SIG-M5 treated with dmso at 0.1 percent for 504 hours (cell line): ENCODE measurements around the gene ZNF550.
A peak's percentile ranks its signal among the peaks of the same experiment; 100 is the strongest.

Experiments used
- DNase-seq: peaks from one replicate; lab custom pipeline; 2025; ENCODE audit not compliant: unreplicated experiment; lab: John Stamatoyannopoulos, UW

Gene ZNF550

DNA sequence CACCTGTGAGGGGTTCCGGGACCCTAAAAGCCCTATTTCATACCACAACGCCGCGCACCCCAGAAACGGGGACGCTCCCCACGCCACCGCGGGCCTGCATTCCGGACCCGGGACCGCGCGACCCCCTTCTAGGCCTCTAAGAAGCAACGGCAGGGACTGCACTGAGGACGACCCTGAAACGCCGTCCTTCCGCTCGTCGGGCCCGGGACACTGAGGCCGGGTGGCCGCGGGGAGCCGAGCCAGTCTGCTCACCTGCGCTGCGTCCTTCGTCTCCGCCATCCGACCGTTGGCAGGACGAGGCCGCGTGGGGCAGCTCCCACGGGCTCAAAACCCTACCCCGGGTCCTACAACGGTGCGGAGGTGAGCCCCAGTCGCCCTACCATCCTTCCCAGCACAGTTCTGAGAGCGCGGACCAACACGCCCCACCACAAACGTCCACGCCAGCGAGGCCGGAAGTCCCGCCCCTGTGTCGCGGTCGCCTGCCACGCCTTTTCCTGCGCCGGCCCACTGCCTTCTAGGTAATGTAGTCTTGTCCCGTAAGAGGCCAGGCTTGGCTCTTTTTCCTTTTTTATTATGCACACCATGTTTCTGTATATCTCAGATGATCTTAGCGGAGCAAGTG is at the start of gene ZNF550:
ZNF550 (minus strand) TSS at position 460 of the 622 bp plus-strand sequence; CDS start at position 279, 181 bp downstream.
- DNase-seq: peak; percentile 57

DNA sequence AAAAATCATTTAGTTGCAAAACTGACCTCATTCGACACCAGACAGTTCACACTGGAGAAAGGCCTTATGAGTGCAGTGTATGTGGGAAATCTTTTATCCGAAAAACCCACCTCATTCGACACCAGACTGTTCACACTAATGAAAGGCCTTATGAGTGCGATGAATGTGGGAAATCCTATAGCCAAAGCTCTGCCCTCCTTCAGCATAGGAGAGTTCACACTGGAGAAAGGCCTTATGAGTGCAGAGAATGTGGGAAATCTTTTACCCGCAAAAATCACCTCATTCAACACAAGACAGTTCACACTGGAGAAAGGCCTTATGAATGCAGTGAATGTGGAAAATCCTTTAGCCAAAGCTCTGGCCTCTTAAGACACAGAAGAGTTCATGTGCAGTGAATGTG is 47.3 kb upstream of the ZNF550 start:
- no peak for DNase-seq

DNA sequence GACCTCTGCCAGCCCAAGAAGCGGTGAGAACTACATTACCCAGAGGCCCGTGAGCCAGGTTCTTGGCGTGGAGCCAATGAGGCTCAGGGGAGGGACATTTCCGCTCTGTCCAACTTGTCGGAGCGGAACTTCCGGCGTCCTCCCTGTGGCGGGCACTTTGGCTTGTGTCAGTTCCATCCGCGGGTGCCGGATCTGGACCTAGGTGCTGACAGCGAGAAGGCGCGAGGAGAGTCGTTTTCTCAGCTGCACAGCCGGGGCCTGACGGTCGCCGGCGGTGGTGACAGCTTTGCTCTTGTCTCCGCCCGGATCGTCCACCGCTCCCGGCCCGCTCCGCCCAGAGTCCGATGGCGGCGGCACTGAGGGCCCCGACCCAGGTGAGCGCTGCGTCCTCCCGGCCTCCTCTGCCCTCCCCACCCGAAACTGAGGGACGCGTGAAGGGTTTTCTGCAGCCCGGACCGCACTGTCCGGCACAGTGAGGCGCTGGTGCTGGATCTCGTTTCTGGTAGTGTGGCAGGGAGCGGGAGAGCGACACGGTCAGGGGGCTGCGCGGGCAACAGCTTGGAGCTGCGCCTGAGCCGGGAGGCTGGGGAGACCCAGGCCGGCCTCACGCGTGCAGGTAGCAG is 40.2 kb upstream of the ZNF550 start, which contains the start of gene ZNF530:
ZNF530 (plus strand) TSS at position 125 of the 623 bp plus-strand sequence. CDS start 4,461 bp downstream, outside the sequence.
- DNase-seq: peak; percentile 78

DNA sequence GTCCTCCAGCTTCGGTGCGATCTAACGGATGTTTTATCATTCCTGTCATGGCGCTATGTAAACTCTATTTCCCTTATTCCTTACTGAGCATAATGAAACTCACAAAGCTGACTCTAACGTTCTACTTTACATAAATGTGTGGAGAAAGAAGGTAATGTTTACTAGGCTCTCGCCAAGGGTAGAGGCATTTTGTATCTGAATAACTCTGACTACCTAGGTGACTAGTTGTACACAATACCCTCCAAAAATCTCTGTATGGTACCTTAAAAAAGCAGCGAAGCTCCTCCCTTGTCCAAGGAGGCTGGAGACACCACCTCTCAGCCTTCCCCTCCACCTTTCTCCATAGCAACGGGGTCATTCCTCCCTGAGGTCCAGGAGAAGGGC is 39.7 kb upstream of the ZNF550 start:
- DNase-seq: no peak

DNA sequence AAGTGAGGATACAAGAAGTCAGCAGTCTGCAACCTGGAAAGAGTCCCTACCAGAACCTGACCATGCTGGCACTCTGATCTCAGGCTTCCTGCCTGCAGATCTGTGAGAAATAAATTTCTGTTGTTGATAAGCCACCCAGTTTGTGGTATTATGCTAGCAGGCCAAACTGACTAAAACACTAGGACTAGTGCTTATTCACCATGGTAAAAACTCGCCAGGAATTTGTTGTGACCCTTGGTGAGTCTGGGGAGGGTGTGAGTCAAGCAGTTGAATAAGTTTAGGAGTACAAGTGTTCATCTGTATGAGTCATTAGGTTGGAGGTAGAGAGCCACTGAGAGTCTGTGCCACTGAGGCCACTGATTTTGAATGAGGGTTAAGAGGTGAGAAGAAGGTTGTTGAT is 27.9 kb upstream of the ZNF550 start:
- no peak for DNase-seq

DNA sequence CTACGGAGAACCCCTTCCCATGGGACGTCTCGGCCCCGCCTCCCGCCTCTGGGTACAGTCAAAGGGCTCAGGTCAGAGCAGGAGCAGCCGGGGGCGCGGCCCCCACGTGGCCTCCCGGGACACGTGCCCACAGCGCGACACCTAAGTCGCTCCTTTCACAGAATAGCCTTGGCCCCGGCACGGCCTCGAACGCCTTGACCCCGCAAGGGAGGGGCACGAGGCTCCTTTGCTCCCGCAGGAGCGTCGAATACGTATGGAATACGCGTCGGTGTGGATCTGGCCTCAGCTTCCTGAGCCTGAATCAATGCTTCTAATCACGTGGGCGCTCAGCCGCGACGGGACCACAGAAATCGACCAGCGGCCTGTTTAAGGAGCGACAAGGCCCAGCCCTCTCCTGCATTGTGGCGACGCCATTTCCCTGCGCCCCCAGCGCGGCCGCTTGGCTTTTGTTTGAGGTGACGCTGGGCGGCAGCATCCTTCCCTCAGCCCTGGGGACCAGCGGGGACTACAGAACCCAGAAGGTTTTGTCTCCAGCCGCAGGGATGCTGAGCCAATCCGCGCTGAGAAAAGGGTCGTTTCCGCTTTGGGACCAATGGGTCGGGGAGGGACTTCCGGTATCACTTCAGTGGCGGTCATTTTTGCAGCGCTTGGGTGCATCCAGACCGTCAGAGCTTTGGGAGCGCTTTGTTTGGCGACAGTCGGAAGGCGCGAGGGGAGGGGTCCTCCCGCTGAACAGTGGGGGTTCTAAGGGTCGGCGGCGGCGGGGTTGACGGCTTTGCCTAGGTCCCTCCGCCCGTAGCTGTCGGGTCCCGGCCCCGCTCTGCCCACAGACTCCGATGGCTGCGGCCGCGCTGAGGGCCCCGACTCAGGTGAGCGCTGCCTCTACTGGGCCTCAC is 24.1 kb upstream of the ZNF550 start, which contains the start of gene ZIK1:
ZIK1 (plus strand) TSS at position 625 of the 896 bp plus-strand sequence; CDS start at position 837, 212 bp downstream.
- DNase-seq: no peak

DNA sequence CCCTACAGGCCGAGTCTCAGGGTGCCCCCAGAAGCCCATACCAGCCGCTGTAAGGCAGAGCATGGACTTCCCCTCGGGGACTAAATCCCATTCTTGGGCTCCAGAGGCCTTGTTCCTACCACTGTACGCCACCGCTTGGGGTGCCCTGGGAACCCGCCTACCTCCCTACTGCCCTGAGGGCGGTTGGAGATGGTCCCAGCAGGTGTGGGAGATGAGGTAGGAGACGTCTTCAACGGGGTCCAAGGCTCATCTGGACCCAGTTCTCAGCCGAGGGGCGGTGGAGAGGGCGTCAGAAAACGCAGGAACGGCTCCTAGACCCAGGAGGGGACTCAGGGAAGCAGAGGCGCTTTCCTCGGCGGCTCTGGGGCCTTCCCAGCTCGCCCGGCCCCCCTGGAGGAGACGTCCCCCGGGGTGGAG is 23.4 kb upstream of the ZNF550 start:
- DNase-seq: no peak

DNA sequence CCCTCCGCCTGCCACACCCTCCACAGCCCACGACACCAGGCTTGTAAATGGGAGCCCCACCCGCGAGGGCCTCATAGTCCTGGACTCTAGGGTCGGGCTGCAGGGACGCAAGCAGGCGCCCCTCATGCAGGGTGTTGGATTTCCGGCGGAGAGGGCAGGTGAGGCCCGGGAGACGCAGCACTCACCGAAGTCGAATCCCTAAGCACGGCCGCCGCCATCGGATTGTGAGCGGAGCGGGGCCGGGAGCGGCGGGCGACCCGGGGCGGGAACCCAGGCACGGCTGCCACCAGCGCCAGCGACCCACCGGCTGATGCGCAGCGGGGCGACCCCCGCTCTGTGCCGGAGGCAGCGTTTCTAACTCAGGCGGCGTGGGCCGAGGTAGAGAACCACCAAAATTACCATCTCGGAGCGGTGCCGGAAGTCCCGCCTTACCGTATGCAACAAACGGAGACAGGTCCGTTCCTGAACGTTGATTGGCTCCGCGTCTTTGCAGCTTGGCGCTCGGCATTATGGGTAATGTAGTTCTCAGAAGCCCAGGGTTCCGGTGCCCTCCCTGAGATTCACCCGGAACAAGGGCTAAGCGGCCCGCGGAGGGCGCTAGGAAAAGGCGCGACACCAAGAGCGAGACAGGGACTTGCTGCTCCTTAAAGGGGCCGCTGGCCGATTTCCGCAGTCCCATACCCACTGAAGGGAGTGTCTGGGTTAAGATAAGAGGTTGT is 19.0 kb upstream of the ZNF550 start, which contains the start of gene ZNF416:
ZNF416 (minus strand) TSS at position 425 of the 719 bp plus-strand sequence; CDS start at position 218, 207 bp downstream.
- DNase-seq: peak; percentile 97

DNA sequence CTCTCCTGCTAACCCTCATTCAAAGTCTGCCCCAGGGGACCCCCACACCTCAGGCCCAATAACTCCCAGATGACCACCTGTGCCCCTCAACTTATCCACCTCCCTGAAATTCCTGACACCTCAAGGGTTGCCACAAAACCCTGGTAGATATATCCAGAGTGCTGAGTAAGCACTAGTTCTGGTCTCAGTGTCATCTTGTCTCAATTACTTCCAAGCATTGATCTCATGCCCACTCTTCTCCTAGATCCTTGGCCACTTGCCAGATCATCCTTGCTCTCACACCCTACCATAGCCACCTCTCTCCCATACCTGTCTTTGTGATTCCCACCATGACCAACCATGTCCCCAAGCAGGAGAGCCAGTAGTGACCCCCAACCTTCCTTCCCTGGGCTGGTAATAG is 17.0 kb upstream of the ZNF550 start:
- DNase-seq: no peak

DNA sequence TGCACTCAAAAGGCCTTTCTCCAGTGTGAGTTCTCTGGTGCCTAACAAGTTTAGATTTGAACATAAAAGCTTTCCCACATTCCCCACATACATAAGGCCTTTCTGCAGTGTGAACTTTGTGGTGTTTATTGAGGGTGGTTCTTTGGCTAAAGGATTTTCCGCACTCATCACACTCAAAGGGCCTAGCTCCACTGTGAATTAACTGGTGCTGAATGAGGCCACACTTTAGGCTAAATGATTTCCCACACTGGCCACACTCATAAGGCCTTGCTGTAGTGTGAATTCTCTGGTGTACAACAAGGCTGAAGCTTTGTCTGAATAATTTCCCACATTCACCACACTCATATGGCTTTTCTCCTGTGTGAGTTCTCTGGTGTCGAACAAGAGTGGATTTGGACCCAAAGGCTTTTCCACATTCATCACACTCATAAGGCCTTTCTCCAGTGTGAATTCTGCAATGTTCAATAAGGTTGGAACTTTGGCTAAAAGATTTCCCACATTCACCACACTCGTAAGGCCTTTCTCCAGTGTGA is 12.8 kb upstream of the ZNF550 start:
- DNase-seq: no peak

DNA sequence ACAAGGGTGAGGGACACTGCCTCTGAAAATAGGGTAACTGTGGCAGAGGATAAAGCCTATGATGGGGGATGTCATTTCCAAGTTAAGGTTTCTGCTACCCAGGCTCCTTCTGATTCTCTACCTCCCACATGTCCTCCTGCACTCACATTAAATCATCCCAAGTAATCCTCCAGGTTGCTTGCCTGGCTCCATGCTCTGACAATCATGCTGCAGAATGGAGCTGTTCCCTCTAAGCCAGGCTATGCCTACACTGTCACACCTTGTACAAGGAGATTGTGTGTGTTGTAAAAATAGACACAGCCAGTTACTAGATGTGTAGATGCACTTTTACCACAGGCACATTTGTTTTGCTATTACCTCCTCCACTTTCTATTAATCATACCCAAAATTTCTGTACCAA is 11.0 kb upstream of the ZNF550 start:
- DNase-seq: no peak

DNA sequence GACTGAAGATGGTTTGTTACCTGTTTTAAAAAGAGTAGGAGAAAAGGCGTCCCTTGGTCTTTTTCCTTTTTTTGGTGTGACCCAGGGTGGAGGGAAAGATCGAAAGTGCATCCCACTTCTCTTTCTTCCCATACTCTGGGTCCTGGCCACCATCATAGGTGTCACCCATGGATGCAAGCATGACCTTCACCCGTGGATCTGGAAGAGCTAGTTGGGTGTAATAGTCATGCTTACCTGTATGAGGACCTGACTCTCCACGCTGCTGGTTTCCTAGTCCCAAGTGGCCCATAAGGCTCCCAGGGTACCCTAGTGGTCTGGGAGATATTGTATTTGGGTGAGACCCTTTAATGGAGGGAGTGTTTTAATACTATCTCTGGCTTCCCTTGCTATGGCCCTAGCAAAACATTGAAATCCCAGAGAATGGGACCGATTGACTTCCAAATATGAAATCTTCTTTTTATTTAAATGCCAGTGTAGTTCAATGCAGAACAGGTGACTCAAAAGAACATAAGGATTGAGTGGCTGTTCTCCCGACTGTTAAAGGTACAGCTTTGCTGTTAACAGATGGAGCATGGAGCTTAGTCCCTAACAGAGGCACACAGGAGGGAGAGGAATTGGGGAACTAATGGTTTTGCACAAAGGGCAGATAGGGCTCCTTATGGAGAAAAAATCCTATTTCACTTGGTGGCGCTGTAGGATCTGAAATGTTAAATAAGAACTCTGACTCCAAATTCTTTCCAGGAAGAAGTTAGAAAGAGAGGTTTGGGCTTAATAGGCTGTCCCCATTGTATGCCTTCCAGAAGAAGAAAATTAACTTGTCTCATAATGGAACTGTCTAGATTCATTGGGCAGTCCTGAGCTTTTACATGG is 7.0 kb upstream of the ZNF550 start:
- no peak for DNase-seq

DNA sequence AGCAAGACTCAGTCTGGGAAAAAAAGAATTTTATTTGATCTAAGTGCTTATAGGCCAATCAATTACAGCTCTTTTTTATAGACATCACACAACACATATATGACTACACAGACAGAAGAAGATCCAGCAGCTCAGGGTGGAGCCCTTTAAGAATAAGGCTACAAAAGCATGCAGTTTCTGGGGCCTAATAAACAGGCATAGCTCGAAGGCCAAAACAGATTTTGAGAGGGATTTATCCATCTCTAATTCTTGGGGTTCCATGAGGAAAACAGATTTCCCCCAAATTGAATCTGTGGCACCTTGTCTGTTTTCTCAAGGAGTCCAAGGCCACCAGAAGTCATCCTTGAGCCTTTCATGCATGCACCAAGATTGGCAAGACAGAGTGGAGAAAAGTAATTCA is 3.9 kb upstream of the ZNF550 start:
- no peak for DNase-seq

DNA sequence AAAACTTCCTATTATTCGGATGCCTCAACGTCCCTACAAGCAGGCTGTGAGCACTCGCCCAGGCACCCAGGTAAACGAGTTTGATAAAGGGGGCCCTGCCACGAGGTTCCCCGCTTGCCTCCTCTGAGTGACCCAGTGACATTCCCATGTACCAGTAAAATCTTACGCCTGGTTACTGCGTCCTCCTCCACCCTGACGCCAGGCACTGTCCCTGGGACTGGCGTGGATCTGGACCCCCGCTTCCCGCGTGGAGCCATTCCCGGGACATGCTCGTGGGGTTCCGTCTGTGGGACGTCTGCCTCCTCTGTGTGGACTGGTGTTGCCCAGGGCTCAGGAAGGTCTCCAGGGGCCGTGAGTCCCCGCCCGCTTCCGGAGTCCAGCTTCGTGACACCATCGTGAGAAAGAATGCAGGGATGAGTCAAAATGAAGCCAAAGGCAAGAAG is 407 bp upstream of the ZNF550 start:
- DNase-seq: no peak

DNA sequence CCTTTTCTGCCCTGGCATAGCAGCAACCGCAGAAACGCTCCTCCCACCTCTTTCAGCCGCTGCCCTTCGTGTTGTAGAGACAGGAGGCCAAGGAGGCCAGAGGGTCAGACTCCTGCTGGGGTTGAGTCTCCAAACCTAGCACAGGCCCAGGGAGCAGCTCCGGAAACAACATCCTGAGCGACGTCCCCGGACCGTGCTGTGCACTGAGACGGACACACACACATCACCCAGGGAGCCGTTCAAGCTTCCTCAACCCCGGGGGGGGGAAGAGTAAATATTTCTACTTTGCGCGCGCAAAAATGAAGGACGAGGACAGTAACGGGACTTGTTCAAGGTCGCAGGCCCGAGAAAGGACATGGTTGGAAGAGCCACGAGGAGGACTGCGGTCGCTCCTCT is 657 bp downstream of the ZNF550 start:
- no peak for DNase-seq

DNA sequence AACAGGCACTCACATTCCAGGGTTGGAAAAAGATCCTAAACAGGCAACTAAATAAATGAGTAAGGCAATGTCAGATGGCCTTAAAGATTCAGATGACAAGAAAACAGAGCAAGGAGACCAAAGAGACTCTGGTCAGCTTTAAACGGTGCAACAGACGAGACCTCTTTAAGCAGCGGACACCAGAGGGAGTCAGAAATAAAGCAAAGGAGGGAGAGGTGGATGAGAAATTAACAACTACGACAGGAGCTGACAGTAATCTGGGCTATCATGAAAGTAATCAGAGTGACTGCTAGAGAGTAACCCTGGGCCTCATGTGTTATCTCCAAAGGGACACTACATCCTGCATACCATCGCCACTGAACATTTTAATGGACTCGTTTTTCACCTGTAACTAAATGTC is 1.1 kb downstream of the ZNF550 start:
- DNase-seq: no peak

DNA sequence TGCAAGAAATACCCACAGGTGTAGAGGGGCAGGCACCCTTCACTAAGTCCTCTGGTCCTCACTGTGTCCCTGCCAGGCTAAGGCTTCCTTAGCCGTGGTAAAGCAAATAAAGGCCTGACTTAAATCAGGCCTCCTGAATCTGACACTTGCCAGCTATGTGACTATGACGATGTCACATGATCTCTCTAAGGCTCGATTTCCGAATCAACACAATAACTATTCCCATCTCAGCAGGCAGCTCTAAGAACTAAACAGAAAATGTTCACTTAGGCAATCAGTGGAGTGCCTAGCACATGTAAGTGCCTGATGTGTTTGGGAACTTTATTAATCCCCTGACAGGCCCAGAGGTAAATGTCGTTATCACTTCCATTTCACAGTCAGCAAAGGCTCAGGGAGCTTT is 2.0 kb downstream of the ZNF550 start:
- no peak for DNase-seq

DNA sequence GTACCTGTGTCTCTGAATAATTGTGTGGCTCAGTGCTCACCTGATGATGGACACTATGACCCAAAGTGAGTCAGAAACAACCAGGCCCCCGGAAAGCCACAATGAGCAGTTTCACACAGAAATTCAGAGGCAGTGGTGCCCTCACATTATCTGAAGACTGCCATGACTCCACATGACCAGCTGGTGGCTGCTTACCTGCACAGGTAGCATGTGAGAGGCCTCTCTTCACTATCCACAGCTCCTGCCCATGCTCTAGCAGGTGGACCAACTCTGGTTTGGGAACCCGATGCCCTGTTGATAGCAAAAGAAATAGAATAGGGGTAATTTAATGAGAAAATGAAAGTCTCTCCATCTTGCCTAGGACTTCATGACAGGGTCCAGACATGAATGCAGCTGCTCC is 7.2 kb downstream of the ZNF550 start:
- no peak for DNase-seq

DNA sequence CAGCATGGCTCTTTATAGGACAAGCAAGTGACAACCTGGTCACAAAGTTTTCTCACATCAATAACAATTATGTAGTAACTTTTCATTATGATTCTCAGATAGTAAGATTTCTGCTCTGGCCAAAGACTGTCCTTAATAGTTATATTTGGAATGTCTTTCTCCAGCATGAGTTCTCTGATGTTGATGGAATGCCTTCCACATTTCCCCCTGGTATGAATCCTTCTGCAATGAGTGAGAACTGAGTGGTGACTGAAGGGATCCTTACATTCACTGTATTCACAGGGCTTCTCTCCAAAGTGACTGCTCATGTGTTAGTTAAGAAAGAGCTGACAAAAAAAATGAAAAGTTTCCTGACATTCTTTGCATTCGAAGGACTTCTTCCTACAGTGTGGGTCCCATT is 13.2 kb downstream of the ZNF550 start:
- no peak for DNase-seq
